Measurements from ENCODE around the gene NRARP.
"Not testable (repeated sequence)": the region's sequence is repeated elsewhere in the genome, so short reads cannot be mapped to it uniquely, and the experiment has no call there.

Gene NRARP

DNA sequence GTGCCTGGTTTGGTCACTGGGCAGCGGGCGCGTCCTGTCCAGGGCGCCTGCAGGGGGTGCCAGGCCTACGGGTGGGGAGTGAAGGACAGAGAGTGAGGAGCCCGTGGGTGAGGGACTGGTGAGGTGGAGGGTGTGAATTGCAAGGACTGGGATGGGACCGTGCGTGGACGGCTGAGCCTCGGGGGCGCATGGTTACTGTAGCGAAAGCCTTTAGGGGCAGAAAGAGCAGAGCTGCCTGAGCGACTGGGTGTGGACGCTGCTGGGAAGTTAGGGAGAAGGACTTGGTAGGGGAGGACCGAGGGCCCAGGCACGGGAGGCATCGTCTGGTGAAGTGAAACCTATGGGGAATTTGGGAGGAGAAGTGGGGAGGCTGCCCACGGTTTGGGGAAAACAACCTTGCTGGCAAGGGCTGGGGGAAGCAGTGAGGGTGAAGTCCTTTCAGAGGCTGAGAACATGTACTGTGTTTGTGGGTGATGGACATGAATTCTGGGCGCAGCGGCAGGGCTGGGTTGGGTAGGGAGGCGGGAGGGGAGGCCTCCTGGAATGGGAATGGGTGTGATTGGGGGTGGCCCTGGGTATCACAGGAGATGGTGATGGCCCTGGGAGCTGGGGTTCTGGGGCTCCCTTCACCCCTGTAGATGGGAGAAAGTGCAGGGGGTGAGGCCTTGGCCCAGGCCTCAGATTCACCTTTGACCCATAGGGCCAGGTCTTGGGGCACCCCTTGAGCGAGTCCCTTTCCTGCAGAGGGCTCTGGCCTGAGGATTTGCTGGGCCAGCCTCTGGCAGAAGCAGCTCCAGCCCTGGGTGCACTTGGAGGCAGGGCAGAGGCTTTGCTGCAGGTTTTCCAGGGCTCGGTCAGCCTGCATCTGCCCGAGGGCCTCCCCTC lies 26.2 kb downstream of the NRARP start:
- no peak for DNase-seq

DNA sequence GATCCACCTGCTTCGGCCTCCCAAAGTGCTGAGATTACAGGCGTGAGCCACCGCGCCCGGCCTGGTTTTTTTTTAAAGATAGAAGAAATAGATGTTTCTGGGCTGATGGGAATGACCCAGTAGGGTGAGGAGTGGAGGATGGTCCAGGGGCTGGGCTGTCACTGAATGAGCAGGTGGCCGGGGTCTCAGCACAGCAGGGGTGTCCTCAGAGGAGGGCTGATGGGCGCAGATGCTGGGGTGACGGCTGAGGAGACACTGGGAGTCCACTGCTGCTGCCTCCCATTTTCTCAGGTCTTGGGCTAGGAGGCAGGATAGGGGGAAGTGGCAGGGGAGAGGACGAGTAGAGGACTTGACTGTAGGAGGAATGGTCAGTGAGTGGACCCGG lies 26.9 kb downstream of the NRARP start:
- no peak for DNase-seq

DNA sequence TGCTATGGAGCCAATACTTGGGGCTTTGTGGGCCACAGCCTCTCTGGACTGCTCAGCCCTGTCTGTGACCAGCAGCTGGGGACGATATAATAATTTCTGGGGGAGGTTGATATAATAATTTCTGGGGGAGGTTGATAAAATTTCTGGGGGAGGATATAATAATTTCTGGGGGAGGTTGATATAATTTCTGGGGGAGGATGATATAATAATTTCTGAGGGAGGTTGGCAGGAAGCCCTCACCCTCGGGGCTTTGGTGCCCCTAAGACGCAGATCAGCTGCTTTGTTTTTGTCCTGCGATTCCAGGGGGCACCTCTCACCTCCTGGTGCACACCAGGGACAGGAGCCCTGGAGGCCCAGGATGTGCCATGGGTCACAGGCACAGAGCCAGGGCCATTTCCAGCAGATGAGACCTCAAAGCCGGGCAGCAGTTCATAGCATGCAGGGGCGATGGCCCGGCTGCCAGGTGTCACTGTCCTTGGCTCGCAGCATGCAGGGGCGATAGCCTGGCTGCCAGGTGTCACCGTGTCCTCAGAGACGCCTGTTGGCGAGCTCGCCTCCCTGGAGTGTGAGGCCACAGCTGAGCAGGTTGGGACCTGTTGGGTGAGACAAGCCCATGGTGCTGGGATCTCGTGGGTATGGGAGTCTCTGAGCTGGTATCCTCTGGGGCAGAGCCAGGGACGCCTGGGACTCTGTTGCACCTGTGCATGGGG lies 28.3 kb downstream of the NRARP start:
- DNase-seq, result no peak

DNA sequence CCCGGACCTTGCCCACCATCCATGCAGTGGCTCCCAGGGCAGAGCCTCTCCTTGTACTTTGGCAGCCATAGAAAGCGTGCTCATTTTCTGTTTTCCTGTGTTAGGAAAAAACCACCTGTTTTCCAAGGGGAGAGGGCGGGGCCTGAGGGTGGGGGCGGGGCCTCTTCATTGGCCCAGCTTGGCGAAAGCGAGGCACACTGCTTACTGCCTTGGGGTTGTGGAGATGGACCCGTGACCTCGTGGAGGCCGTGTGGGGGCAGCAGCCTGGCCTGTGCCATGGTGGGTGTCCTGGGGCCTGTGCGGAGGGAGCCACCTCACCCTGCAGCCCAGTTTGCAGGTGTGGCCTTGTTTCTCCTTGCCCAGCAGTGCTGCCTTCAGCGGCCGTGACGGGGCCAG lies 29.0 kb downstream of the NRARP start:
- no peak for DNase-seq

DNA sequence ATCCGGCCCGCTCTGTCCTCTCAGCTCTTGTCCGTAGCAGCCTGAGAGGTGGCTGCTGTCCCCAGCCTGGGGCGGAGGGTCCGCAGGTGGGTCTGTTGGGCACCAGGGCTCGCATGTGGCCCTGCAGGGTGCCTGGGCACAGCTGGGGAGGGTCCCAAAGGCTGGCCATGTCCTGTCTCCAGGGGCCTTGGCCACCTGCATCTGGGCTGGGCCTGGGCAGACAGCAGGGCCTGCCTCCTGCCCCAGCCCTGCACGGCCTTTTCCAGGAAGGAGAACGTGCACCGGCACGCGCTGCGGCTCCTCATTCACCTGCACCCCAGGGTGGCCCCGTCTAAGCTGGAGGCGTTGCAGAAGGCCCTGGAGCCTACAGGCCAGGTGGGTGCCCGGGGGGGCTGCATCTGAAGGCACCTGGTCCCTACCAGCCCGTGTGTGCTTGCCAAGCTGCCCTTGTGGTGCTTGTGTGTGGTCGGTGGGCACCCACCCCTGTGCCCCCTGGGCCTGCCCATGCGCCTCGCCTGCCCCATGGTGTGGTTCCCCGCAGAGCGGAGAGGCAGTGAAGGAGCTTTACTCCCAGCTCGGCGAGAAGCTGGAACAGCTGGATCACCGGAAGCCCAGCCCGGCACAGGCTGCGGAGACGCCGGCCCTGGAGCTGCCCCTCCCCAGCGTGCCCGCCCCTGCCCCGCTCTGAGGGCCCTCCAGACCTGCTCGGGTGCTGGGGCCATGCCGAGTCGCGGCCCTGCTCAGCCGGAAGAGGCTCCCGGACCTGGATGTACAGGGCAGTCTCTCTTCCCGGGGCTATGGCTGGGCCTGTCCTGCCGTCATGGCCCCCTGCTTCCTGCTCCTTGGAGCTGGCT lies 29.6 kb downstream of the NRARP start:
- DNase-seq, result no peak

DNA sequence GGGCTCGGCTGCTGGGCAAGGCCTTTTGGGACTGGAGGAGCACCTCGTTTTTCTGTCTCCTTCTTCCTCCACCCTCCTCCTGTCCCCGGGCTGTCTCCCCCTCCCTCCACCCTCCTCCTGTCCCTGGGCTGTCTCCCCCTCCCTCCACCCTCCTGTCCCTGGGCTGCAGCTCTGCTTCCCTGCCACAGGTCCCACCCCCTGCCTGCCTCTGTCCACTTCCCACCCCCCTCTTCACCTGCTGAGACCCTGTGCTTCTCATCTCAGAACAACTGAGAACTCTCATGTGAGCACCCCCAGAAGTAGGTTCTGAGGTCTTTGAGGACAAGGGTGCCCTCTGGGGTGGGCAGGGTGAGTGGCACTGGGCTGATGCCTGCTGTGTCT lies 30.4 kb downstream of the NRARP start:
- no peak for DNase-seq

DNA sequence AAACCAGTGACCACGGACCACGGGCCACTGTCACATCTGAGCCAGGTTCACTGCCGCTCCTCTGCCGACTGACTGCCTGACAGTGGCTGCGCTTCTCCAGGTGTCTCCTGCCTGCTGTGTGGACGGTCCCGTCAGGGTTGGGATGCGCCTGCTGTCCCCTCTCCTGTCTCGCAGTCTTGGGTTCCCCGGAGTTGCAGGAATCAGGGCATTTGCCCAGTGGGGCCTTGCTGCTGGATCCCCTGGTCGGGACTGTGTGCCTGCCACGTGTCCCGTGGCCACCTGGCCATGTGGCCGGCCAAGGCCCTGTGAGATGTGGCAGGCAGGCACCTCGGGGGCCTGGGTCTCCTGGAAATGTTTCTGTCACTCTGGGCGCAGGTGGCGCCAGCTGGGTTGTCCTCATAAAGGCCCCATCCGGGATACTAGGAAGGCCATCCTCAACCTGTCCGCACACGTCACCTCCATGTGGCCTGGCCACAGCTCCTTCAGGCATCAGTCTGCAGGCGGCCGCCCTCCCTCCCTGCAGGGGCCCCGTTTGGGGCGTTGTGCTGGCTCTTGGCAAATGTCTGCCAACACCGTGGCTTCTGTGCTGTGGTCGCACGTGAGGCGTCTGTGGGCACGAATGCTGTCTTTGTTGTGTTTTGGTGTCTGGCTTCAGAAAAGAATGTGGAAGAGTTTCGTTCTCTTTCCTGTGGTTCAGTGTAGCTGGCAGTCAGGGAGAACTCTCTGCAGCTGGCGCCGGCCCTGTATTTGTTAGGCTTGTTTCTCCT lies 31.0 kb downstream of the NRARP start:
- peak; percentile 51 for DNase-seq

DNA sequence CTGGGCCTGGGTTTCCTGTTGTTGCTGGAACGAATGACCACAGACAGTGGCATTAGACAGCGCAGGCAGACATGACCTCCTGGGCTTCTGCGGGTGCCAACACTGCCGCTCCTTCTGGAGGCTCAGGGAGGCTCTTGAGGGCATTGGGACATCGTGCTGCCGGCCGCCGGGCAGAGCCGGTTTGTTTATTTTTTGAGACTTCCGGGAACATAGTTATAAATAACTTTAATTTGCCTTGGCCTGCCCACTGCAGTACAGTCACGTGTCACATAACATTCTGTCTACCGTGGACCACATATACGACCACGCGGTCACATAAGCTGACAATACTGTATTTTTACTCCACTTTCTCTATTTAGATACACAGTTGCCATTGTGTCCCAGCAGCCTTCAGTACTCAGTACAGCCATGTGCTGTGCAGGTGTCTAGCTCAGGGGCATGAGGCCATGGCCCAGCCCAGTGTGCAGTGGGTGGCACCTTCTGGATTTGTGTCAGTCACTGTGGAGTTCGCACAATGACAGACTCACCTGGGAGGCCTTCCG lies 32.8 kb downstream of the NRARP start:
- DNase-seq, result no peak

DNA sequence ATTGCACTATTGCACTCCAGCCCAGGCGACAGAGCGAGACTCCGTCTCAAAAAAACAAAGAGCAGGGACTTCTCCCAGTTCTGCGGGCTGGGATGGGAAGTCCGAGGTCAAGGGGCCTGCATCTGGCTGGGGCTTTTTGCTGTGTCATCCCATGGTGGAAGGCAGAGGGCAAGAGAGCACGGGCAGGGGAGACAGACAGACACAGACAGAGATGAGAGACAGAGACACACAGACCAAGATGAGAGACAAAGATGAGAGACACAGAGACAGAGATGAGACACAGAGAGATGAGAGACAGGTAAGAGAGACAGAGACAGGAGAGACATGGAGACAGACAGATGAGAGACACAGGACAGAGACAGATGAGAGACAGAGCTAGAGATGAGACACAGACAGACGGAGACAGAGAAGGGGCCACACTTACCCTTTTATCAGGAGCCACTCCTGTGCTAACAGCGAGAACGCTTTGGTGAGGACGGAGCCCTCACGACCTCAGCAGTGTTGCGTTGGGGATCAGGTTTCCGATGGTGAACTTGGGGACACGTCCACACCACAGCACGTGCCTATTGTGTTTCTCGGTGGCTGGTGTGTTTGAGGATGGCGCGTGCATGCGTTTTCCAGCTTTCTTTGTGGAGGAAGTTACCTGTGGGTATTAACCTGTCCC lies 33.4 kb downstream of the NRARP start:
- no peak for DNase-seq

DNA sequence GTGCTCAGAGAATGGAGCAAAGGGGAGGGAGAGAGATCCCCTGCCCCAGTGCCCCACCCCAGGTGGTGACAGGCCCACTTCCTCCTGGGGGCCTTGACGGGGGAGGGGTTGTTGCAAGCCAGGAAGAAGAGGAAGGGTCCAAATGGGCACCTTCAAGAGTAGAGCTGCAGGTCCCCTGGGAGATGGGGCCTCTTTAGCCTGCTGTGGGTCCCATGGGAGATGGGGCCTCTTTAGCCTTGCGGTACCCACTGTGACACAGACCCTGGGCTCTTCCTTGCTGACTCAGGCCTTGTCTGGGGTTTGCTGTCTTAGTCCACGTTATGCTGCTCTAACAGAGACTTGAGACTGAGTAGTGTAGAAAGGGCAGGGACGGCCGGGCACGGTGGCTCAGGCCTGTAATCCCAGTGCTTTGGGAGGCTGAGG lies 34.1 kb downstream of the NRARP start:
- DNase-seq, result no peak

DNA sequence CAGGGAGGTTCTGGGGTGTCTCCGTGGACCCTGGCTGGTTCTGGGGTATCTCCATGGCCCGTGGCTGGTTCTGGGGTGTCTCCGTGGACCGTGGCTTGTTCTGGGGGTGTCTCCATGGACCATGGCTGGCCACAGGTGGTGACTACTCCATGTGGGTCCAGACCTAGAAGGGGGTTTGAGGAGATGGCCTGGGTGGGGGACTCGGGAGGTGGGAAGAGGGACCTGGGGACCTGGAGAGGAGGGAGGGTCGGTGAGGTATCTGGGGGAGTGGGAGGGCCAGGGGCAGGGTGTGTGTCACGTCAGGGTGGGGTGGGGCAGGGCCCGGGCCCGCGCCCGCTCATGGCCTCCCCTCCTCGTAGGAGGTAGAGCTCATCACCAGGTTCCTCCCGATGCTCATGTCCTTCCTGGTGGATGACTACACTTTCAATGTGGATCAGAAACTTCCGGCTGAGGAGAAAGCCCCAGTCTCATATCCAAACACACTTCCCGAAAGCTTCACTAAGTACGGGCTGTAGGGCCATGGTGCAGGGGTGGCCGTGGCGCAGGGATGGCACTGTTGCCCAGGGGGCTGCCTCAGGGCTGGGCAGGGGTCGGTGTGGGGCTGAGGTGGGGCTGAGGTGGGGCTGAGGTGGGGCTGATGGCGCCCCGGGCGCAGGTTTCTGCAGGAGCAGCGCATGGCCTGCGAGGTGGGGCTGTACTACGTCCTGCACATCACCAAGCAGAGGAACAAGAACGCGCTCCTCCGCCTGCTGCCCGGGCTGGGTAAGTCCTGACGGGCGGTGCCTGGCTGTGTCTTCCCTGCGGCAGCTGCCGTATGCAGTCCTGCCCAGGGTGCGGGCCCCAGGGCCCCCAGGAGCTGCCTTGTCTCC lies 35.3 kb downstream of the NRARP start:
- DNase-seq, result no peak

DNA sequence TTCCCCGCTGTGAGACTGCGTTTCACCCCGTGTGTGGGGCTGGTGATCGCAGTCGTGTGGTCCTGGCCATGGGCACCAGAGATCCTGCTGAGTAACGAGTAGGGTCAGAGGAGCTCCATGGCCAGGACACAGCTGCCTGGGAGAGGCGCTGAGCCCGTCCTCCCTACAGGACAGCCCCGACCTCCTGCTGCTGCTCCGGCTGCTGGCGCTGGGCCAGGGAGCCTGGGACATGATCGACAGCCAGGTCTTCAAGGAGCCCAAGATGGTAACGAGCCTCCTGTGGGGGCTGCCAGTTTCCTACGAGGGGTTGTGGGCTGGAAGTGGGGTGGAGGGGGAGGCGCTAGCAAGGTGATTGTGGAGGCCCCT lies 35.9 kb downstream of the NRARP start:
- DNase-seq, result no peak

DNA sequence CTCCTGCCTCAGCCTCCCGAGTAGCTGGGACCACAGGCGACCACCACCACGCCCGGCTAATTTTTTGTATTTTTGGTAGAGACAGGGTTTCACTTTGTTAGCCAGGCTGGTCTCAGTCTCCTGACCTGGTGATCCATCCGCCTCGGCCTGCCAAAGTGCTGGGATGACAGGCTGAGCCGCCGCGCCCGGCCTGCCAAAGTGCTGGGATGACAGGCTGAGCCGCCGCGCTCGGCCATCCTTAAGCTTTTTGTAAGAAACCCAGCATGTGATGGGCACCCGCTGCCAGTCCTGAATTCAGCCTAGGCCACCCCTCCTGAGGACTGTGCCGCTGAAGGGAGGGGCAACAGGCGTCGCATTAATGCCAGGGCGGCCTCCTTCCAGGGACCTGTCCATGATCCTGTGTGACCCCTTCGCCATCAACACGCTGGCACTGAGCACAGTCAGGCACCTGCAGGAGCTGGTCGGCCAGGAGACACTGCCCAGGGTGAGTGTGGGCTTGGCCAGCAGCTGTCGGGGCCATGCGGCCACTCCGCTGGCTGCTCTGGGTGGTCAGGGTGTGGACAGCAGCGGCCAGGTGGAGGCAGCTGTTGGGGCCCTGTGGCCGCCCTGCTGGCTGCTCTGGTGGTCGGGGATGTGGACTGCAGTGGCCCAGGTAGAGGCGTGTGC lies 36.4 kb downstream of the NRARP start:
- DNase-seq, result no peak

DNA sequence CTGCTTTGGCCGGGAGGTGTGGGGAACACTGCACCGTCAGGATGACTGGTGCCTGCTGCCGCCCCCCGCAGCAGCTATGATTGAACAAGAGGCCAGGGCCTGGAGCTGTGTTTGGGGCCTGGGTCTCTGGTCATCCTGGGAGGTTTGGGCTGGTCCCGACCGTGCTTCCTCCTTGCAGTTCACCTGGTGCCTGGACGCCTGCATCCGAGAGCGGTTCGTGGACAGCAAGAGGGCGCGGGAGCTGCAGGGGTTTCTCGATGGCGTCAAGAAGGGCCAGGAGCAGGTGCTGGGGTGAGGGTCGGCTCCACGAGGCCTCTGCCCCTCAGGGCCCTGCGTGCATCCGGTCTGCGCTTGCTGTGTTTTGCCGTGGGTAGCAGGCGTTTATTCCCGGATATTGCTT lies 38.0 kb downstream of the NRARP start:
- no peak for DNase-seq

DNA sequence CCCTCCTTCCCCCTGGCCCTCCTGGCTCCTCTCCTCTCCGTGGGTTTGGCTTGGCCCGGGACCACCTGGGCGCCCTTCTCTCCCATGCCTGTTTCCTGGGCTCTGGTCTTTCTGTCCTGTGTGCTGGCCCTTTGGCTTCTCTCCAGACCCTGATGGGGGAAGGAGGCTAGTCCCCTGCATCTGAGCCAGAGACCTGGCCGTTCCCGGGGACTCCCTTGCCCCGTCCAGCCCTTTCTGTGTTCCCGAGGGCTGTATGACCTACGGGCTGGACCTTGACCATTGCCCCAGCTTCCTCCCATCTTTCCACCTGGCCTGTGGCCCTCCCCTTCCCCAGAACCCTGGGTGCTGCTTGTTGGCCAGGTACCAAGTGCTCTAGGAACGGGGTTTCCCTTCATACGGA lies 38.6 kb downstream of the NRARP start:
- DNase-seq, result no peak

DNA sequence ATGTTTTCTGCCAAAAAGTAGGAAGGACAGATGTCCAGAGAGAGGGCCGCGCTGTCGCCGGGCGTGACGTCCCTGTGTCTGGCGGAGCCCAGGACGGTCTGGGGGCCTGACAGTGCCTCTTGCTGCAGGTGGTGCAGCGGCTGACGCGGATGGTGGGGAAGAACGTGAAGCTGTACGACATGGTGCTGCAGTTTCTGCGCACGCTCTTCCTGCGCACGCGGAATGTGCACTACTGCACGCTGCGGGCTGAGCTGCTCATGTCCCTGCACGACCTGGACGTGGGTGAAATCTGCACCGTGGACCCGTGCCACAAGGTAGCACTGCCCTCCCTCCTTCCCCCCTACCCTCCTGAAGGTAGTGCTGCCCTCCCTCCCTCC lies 39.2 kb downstream of the NRARP start:
- no peak for DNase-seq

DNA sequence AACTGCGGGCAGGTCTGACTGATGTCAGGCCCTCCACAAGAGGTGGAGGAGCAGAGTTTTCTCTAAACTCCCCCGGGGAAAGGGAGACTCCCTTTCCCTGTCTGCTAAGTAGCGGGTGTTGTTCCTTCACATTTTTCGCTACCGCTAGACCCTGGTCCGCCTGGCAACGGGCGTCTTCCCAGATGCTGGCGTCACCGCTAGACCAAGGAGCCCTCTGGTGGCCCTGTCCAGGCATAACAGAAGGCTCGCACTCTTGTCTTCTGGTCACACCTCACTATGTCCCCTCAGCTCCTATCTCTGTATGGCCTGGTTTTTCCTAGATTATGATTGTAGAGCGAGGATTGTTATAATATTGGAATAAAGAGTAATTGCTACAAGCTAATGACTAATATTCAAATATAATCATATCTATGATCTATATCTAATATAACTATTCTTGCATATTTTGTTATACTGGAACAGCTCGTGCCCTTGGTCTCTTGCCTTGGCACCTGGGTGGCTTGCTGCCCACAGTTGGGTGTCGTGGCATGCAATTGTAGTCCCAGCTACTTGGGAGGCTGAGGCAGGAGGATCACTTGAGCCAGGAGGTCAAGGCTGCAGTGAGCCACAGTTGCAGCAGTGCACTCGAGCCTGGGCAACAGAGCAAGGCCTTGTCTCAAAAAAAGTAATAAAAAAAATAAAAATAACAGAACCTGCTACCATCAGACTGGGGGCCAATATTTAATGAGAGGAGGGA lies 39.7 kb downstream of the NRARP start:
- not testable (repeated sequence) for DNase-seq

DNA sequence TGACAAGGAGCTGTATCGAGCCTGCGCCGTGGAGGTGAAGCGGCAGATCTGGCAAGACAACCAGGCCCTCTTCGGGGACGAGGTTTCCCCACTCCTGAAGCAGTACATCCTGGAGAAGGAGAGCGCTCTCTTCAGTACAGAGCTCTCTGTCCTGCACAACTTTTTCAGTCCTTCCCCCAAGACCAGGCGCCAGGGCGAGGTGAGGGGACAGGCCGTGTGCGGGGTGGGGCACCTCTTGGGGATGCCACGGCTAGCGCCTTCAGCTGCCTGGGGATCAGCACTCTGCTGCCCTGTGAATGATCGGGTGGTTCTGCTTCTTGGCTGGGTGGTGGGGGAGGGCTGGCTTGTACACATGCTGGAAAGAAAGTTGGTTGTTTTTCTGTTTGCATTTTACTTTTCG lies 45.2 kb downstream of the NRARP start:
- no peak for DNase-seq

DNA sequence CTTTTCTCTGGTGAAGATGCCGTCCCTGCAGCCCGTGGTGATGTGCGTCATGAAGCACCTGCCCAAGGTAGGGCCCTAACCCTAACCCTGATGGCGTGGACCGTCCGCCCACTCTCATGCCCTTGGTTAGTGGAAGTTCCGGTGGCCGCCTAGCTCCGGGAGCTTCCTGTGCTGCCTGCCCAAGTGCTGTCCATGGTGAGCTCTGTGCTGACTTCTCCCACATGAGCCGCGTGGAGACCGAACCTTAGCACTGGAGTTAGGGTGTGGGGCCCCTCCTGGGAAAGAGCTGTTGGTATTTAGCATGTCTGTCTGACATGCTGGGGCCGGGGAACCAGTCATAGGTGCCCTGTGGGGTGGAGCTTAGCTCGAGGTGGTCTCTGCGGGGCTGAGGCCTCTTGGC lies 45.7 kb downstream of the NRARP start:
- DNase-seq, result no peak

Data from activated T-cell treated with anti-CD3 and anti-CD28 coated beads, Interleukin-2, amount 50 U/mL, for 1 hour (primary cell).